Gastroesophageal sphincter (tissue), 4 donors: ENCODE data around the gene IGSF23. TPM values are rescaled to one million over a fixed set of nuclear protein-coding genes. Genes with fewer than 3 reads are reported as not detected.
A peak's percentile ranks its signal among the peaks of the same experiment; 100 is the strongest.

Experiments used
- ATAC-seq: fragments of 150-250 bp; one replicate; pipeline ENCODE4 v1.9.1; 2016; ENCODE audit warnings: mild to moderate bottlenecking, moderate library complexity
- H3K27ac ChIP-seq, 4 donors: fragments of 200-600 bp; sonication (generic) in 3 of 4; 1 replicate in 3 of 4; 2 replicates in 1 of 4; pipeline ENCODE4 v1.5.1; 2016 to 2019
- H3K27me3 ChIP-seq: fragments of 200-600 bp; sonication (generic); one replicate; pipeline ENCODE4 v1.5.1; 2019
- H3K36me3 ChIP-seq, 2 donors: fragments of 200-600 bp; sonication (generic); one replicate each; pipeline ENCODE4 v1.5.1; 2019; ENCODE audit warnings: control low read depth in 1 of 2
- H3K4me1 ChIP-seq, 3 donors: fragments of 200-600 bp; sonication (generic); 1 replicate in 2 of 3; 2 replicates in 1 of 3; pipeline ENCODE4 v1.5.1; 2016 to 2019; ENCODE audit warnings: control low read depth in 2 of 3
- H3K4me3 ChIP-seq, 2 donors: fragments of 200-600 bp; sonication (generic); one replicate each; pipeline ENCODE4 v1.5.1; 2019; ENCODE audit warnings: mild to moderate bottlenecking in 1 of 2, moderate library complexity in 1 of 2
- H3K9me3 ChIP-seq, 3 donors: fragments of 200-600 bp; sonication (generic); one replicate each; pipeline ENCODE4 v1.5.1; 2017 to 2019; ENCODE audit warnings: control low read depth in 2 of 3
- EP300 ChIP-seq: sonication (generic); formaldehyde crosslinking; IDR thresholded peaks from one replicate; pipeline ENCODE4 v1.6.1; 2017; ENCODE audit warnings: antibody characterized with exemption, mild to moderate bottlenecking
- POLR2A ChIP-seq, 2 donors: fragments of 450-650 bp; IDR thresholded peaks; one replicate each; pipeline ENCODE4 v1.6.1; 2017; ENCODE audit warnings: antibody characterized with exemption in 2 of 2, mild to moderate bottlenecking in 2 of 2, moderate library complexity in 1 of 2
- POLR2AphosphoS5 ChIP-seq: sonication (generic); formaldehyde crosslinking; IDR thresholded peaks from one replicate; pipeline ENCODE4 v1.6.1; 2017; ENCODE audit warnings: antibody characterized with exemption
- WGBS, 2 donors: methylation state at CpG; one replicate each; pipeline ENCODE4 v1.1.5; 2018; ENCODE audit warnings: low coverage in 1 of 2; 5-methylcytosine and 5-hydroxymethylcytosine counted together
- total RNA-seq, 4 donors: library from RNA; depleted of rRNA; stranded (reverse); fragments of >200 nt; gene quantifications; one replicate each; pipeline ENCODE4 v1.1.0, GENCODE V29; 2016
- TF ChIP-seq, protein P1 (sequence below), 4 experiments: fragments of 200-600 bp in 2 of 4; fragments of 450-650 bp in 2 of 4; sonication (generic) in 1 of 4; IDR thresholded peaks; one replicate each; pipeline ENCODE4 v1.5.1; 2017 to 2019; ENCODE audit warnings: antibody characterized with exemption in 4 of 4, mild to moderate bottlenecking in 2 of 4, moderate library complexity in 2 of 4

Gene IGSF23
- total RNA-seq, 4 donors from 2014 or later = not detected

DNA sequence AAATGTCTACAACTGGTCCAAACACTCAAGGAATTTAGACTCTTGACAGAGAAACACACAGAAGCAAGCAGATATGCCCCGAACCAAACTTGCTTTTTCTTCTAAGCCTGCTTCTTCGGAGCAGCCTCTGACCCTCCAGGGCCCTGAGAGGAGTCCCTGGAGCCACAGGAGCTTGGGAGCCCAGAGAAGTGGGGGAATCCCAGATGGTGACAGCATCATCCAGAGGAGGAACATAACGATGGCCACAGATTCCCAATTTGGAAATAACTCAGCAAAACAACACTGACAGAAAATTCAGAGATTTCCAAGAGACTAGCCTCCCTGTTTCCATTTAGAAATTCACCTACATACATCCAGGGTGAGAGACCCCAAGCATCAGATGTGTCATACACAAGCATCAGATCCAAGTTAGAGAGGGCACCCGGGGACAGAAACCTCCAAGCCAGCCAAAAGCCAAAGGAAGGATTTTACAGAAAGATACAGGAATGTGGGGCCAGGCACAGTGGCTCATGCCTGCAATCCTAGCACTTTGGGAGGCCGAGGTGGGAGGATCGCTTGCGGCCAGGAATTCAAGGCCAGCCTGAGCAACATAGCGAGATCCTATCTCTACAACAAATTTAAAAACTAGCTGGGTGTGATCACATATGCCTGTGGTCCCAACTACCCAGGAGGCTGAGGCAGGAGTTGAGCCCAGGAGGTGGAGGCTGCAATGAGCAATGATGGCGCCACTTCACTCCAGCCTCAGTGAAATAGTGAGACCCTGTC lies 28.3 kb downstream of the IGSF23 start:
- H3K27ac ChIP-seq = no peak overlapping the region
- TF ChIP-seq POLR2AphosphoS5 = no peak
- TF ChIP-seq EP300 = no peak
- no peak for TF ChIP-seq POLR2A (IDR thresholded peaks at IDR 0.05)
- TF ChIP-seq, protein P1, sequence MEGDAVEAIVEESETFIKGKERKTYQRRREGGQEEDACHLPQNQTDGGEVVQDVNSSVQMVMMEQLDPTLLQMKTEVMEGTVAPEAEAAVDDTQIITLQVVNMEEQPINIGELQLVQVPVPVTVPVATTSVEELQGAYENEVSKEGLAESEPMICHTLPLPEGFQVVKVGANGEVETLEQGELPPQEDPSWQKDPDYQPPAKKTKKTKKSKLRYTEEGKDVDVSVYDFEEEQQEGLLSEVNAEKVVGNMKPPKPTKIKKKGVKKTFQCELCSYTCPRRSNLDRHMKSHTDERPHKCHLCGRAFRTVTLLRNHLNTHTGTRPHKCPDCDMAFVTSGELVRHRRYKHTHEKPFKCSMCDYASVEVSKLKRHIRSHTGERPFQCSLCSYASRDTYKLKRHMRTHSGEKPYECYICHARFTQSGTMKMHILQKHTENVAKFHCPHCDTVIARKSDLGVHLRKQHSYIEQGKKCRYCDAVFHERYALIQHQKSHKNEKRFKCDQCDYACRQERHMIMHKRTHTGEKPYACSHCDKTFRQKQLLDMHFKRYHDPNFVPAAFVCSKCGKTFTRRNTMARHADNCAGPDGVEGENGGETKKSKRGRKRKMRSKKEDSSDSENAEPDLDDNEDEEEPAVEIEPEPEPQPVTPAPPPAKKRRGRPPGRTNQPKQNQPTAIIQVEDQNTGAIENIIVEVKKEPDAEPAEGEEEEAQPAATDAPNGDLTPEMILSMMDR (IDR thresholded peaks at IDR 0.05) = no peak
- H3K4me1 ChIP-seq = peaks cover 0 to 24% (median 5%) of the 10 kb centered on the region in 3 donors
- 77 to 88% methylated on average over 6 to 9 of the region's 9 CpGs for WGBS, 2 donors
- H3K36me3 ChIP-seq = no peaks in the 10 kb centered on the region
- H3K27me3 ChIP-seq = peaks cover 12% of the 10 kb centered on the region
- no peak for ATAC-seq
- no peak overlapping the region for H3K4me3 ChIP-seq
- H3K9me3 ChIP-seq = no peaks in the 10 kb centered on the region

GRCh38 chr19:44642377-44642776 lies 29.0 kb downstream of the IGSF23 start:
- ATAC-seq = no peak
- no peak for TF ChIP-seq POLR2A (IDR thresholded peaks at IDR 0.05)
- no peak for TF ChIP-seq POLR2AphosphoS5
- TF ChIP-seq EP300 = no peak
- TF ChIP-seq, protein P1 (IDR thresholded peaks at IDR 0.05) = no peak
- Histone ChIP-seq H3K36me3 (peaks cover 0 to 6% of the 10 kb centered on the region in 2 donors), H3K4me1 (peaks cover 0 to 31% (median 5%) of the 10 kb centered on the region in 3 donors), H3K9me3 (no peaks in the 10 kb centered on the region), H3K27me3 (peaks cover 5% of the 10 kb centered on the region), H3K4me3 (no peak overlapping the region), H3K27ac (no peak overlapping the region)
- WGBS, 2 donors = 29 to 50% methylated on average over 1 of the region's 1 CpG

DNA sequence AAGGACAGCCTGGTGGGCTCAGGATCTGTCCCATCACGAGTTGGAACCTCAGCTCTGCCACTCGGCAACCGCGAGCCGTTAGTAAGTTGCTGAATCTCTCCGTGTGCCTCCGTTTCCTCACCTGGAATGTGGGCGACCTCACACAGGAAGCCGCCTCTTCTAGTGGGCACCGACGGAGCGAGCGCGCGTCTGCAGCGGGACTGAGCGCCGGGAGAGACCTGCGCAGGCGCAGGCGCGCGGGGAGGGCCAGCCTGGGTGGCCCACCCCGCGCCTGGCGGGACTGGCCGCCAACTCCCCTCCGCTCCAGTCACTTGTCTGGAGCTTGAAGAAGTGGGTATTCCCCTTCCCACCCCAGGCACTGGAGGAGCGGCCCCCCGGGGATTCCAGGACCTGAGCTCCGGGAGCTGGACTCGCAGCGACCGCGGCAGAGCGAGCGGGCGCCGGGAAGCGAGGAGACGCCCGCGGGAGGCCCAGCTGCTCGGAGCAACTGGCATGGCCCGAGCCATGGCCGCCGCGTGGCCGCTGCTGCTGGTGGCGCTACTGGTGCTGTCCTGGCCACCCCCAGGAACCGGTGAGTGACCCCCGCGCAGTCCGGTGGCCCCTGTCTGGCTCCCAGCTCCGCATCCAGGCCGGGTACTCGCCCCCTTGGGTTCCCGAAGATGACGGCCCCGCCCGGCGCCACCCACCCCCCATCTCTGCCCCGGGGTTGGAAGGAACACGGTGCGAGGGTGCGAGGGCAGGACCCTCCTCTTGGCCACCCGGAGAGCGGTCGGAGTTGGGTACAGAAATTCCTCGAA lies 30.4 kb downstream of the IGSF23 start, which contains the start of gene PVR:
PVR (plus strand) TSS at position 306 of the 797 bp plus-strand sequence; CDS start at position 493, 187 bp downstream.
- peak within 1 kb of the TSS; percentile 30 to 93 (median 87) for H3K27ac ChIP-seq
- no peaks in the 10 kb centered on the region for H3K9me3 ChIP-seq
- TF ChIP-seq EP300 = no peak
- peak; percentile 54 to 72 for TF ChIP-seq POLR2A (IDR thresholded peaks at IDR 0.05)
- TF ChIP-seq, protein P1 (IDR thresholded peaks at IDR 0.05) = peak in 1 of 4 experiments; percentile 22
- peak; percentile 79 for TF ChIP-seq POLR2AphosphoS5
- H3K27me3 ChIP-seq = no peaks in the 10 kb centered on the region
- H3K4me1 ChIP-seq = peaks cover 0 to 45% (median 9%) of the 10 kb centered on the region in 3 donors
- H3K36me3 ChIP-seq = peaks cover 0 to 20% of the 10 kb centered on the region in 2 donors
- peak within 1 kb of the TSS; percentile 59 to 90 for H3K4me3 ChIP-seq
- no CpG with 5 or more reads among the region's 70 CpGs for WGBS, 2 donors
- peak; percentile 96 for ATAC-seq

GRCh38 chr19:44644402-44645016 lies 31.1 kb downstream of the IGSF23 start:
- ATAC-seq = peak; percentile 33
- H3K4me1 ChIP-seq = peaks cover 0 to 48% (median 9%) of the 10 kb centered on the region in 3 donors
- peak overlapping the region; percentile 30 to 93 (median 87) for H3K27ac ChIP-seq
- no peaks in the 10 kb centered on the region for H3K27me3 ChIP-seq
- WGBS, 2 donors = 3 to 10% methylated on average over 4 to 12 of the region's 13 CpGs
- no peaks in the 10 kb centered on the region for H3K9me3 ChIP-seq
- peak overlapping the region; percentile 59 to 90 for H3K4me3 ChIP-seq
- H3K36me3 ChIP-seq = peaks cover 0 to 27% of the 10 kb centered on the region in 2 donors
- peak in 1 of 2 donors; percentile 5 for TF ChIP-seq POLR2A (IDR thresholded peaks at IDR 0.05)
- TF ChIP-seq POLR2AphosphoS5 = peak; percentile 70
- no peak for TF ChIP-seq EP300
- TF ChIP-seq, protein P1 (IDR thresholded peaks at IDR 0.05) = peak in 1 of 4 experiments; percentile 4
